ENCODE measurements around the gene SPI1.
A peak's percentile ranks its signal among the peaks of the same experiment; 100 is the strongest.

DNA sequence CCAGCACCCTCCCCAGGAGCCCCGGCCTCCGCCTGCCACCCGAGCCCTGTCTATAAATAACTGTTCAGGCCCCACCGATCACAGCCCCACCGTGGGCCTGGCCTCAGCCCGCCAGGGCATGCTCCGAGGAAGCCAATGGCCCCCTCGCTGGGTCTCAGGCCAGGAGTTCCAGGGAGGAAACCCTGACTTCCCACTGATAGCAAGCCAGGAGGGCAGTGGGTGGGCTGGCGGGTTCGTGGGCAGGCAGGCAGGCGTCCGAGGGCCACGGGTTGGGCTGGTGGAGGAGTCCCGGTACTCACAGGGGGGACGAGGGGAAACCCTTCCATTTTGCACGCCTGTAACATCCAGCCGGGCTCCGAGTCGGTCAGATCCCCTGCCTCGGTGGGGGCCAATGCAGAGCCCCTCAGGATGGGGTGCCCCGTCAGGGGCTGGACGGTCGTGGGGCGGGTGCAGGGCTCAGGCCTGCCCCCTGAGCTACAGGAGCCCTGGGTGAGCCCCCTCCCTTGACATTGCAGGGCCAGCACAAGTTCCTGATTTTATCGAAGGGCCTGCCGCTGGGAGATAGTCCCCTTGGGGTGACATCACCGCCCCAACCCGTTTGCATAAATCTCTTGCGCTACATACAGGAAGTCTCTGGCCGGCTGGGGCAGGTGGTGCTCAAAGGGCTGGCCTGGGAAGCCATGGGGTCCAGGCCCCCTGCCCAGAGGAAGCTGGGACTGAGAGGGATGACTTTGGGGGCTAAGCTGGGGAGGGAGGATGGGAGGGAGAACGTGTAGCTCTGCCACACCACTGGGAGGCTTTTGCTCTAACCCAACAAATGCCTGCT, at the start of gene SPI1:
- no peak for TF ChIP-seq POLR2A (IDR thresholded peaks at IDR 0.05)
- TF ChIP-seq CTCF (IDR thresholded peaks at IDR 0.05) = no peak
- peak in 1 of 2 donors; percentile 10 for TF ChIP-seq POLR2AphosphoS5 (IDR thresholded peaks at IDR 0.05; ENCODE audit: insufficient read depth in 1 of 2, low read depth in 1 of 2)

Measured in vagina (tissue), 2 donors.